SK-N-MC (cell line): ENCODE measurements around the gene MPIG6B.

Source experiments
- EZH2 ChIP-seq: fragments of 200-600 bp; sonication (generic); IDR thresholded peaks from one replicate; pipeline ENCODE4 v1.6.1; 2017; ENCODE audit warnings: antibody characterized with exemption
- POLR2AphosphoS5 ChIP-seq: IDR thresholded peaks from 2 replicates; pipeline ENCODE4 v1.6.1; 2012; ENCODE audit warnings: mild to moderate bottlenecking, low read depth, low read length, borderline replicate concordance

DNA sequence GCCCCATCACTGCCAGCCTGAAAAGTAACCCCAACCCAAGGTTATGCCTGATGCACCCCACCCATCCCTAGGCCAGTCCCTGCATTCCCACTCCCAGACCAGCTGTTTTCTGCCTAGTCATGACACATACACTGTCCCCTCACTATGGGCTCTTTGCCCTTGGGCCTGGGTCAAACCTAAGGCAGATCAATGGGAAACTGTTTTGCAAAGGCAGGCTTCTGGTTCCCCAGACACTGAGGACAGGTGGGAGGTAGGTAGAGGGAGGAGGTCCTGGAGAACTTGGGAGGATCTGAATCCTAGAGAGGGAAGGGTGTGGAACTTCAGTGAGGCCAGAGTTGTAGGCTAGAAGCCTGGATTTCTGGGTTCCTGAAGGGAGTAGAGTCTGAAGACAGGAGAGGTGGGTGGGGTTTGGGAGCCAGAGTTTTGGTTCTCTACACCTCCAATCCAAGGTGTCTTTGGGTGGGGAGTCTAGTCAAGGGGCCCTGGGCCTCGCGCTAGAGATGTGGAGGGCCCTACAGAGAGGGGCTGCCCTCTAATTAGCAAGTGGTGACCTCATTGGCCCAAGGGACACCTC, 11.2 kb downstream of the MPIG6B start:
- no peak for TF ChIP-seq EZH2
- no peak for TF ChIP-seq POLR2AphosphoS5
